HG02884 (cell line): ENCODE measurements around the gene TRAF4.

Experiments
- ATAC-seq: cut with Tn5 transposase; IDR thresholded peaks from one replicate; pipeline ENCODE4 v1.9.1; 2021; ENCODE audit warnings: mild to moderate bottlenecking, moderate library complexity; ENCODE audit not compliant: unreplicated experiment

Gene TRAF4

DNA sequence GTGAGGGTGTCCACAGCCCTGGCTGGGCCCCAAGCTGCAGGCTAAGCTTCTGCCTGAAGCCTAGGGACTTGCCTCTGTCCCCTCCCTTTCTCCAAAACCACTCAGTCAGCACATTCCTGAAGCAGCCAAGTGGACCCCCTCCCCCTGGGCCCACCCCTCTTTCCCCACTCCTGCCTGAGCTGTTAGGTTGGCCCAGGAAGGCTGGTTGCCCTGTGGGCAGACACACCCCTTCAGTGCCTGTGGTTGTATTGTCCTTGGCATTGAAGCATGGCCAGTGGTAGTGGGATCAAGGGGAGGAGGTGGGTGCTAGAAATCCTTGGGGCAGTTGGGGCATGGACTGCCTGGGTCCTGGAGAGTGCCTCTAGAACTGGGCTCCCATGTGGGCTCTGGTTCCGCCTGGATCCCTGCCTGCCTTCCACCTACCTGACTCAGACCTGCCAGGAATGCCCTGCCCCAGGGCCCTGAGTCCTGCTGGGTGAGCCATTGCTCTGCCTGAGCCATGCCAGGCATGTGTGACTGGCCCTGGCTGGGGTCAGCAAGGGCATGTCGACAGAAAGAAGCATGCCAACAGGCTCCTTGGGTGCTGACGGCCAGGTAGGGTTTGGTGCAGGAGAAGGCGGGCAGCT lies 2.1 kb downstream of the TRAF4 start:
- no peak for ATAC-seq

GRCh38 chr17:28746611-28747050 lies 2.8 kb downstream of the TRAF4 start:
- ATAC-seq = no peak

DNA sequence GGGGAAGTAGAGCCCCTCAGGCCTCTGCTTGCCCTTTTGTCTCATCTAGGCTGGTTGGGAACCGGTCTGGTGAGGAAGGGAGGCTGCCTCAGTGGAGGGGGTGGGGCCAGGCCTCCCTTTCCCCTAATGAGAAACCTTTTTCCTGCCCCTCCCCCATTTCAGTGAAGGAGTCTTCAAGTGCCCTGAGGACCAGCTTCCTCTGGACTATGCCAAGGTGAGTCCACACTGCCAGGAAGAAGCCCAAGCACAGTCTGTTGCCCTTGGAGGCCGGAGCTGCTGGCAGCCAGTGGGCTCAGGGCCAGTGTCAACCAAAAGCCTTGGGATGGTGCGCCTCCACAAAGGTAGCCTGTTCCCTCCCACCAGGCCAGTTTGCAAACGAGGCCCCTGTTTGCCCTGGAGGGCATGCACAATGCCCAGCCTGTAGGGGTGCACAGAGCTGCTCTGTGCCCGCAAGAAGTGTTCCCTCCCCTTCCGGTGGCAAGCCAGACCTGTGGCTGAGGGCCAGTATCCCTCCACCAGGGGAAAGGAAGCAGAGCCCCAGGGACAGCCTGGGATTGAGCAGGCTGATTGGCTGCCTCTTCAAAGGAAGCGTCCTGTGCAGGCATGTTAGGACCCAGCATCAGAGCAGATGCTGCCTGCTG lies 3.4 kb downstream of the TRAF4 start:
- ATAC-seq = no peak

GRCh38 chr17:28747801-28748750 lies 4.3 kb downstream of the TRAF4 start:
- no peak for ATAC-seq

DNA sequence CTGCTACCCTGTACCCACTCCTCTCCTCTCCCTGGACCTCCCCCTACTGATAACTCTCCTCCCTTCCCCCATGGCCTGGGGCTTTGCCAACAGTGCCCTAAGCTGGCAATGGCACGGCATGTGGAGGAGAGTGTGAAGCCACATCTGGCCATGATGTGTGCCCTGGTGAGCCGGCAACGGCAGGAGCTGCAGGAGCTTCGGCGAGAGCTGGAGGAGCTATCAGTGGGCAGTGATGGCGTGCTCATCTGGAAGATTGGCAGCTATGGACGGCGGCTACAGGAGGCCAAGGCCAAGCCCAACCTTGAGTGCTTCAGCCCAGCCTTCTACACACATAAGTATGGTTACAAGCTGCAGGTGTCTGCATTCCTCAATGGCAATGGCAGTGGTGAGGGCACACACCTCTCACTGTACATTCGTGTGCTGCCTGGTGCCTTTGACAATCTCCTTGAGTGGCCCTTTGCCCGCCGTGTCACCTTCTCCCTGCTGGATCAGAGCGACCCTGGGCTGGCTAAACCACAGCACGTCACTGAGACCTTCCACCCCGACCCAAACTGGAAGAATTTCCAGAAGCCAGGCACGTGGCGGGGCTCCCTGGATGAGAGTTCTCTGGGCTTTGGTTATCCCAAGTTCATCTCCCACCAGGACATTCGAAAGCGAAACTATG lies 5.2 kb downstream of the TRAF4 start:
- no peak for ATAC-seq

DNA sequence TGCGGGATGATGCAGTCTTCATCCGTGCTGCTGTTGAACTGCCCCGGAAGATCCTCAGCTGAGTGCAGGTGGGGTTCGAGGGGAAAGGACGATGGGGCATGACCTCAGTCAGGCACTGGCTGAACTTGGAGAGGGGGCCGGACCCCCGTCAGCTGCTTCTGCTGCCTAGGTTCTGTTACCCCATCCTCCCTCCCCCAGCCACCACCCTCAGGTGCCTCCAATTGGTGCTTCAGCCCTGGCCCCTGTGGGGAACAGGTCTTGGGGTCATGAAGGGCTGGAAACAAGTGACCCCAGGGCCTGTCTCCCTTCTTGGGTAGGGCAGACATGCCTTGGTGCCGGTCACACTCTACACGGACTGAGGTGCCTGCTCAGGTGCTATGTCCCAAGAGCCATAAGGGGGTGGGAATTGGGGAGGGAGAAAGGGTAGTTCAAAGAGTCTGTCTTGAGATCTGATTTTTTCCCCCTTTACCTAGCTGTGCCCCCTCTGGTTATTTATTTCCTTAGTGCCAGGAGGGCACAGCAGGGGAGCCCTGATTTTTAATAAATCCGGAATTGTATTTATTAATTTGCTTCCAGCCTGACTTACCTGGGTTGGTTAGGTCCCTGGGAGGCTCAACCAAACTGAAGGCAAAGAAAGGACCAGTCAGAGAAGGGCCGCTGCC lies 5.8 kb downstream of the TRAF4 start:
- ATAC-seq = no peak

DNA sequence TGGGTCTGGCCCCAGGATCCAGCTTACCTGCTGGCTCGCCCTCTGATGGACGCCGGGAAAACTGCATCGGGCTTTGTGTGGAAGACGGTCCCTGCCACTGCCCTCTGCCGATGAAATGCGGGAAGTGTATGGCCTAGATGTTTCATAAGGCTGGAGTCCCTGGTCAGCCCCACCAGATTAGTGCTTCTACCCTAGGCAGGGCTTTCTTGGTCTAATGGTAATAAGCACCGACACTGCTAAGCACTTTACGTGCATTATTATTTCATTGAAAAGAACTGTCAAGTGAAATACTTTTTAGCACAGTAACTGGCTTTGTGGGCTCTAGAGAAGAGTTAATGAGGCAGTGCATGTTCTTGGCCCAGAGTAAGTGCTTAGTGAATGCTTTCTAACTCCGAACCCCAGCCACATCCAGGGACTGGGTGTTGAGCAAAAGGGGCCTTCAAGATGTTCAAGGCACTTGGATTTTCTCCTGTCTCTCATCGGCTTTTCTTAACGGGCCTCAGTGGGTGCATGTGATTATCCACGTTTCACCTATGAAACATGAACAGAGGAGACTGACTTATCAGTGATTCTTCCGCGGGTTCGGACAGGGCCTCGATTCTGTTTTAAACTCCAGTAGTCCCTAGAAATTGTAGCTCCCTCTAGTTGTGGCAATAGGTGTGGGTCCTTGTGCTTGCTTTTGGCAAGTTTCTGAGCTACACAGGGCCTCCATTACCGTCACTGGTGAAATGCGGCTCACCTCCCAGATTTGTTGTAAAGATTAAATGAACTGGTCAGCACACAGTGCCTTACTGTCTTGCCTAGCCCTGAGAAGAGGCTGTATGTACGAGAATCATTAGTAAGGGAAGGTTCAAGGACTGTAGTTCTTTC lies 6.6 kb downstream of the TRAF4 start:
- no peak for ATAC-seq

- no peak for ATAC-seq
Measured at GRCh38 chr17:28751600-28752366, 8.0 kb downstream of the TRAF4 start.

- no peak for ATAC-seq
Measured at GRCh38 chr17:28755486-28755885, 11.7 kb downstream of the TRAF4 start.

DNA sequence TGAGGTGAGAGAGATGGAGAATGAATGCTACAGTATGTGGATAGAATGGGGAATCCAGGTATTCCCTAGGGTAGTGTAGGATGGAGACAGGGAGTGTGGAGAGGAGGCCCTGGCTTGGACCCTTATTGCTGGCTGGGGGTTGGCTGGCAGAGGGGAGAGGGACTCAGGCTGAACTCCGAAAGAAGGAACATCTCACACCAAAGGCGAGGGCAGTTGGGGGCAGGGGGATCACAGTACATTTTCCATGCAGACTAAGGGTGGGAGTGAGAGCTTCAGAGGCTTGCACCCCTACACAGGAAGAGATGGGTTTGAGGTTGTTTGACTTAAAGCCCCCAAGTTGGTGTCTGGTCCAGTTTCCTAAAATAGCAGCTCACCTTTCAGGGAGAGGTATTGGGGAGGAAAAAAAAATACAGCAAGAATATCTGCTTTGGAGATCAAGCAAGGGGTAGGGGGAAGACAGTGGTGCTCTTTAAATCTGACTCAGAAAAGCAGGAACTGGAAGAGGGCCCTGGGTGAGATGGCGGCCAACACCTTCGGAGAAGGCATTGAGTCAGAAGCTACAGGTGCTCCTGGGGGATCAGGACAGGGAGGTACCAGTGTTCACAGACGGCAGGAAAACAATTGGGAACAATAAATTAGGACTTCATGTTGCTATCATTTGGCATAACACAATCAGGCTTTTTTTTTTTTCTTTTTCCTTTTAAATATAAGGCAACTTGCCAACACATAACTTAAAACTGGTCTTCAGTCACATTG lies 12.4 kb downstream of the TRAF4 start:
- no peak for ATAC-seq

DNA sequence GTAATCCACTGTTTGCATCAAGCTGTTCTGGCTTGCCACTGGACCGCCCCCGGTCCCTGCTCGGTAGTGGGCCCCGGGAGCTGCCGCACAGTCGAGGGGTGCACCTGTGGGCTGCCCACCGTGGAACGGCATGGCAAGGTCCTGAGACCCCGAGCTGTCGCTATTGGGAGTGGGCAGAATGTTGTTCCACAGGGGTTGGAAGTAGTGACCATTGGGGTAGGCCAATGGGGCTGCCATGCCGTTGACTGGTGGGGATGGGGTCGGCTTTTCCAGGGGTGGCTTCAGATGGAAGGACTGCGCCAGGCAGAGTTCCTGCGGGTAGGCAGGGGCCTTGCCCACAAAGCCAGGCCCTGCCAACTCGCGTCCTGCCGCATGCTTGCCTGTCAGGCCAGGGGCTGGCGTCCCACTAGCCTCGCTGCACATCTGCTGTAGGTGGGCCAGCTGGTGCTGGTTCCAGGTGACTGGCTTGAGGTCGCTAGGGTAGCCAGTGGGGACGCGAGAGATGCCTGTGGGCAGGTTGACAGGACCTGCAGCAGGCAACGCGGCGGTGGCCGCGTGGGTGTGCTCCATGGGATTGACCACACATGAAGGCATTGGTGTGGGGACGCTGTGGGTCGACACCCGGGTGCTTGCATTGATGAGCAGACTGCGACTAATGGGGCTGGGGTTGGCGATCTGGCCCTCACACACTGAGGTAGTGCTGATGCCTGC lies 14.8 kb downstream of the TRAF4 start:
- ATAC-seq = no peak

DNA sequence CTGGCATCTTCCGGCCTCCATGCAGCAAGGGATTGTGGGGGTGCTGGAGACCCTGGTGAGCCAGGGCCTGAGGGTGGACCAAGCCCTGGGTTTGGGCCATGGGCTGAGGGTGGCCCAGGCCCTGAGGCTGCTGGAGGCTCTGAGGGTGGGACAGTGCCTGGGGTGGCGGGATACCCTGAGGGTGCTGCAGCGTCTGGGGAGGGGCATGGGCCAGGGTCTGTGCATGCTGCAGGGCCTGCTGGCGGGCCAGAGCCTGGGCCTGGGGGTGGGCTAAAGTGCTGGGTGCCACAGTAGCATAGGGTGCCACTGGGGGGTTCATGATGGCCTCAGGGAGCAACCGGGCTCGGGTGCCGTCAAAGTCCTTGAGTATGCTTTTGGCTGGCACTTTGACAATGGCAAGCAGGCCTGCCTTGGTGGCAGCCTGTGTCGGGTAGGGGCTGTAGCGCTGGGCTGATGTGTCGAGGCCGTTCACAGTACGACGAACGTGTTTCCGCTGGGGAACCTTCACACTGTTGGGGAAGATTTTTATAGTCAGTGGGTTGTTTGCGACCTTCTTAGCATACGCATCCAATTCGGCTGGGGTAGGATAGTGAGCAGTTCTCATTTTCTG lies 15.6 kb downstream of the TRAF4 start:
- ATAC-seq = no peak

- ATAC-seq = no peak
Measured at GRCh38 chr17:28760601-28761562, 17.1 kb downstream of the TRAF4 start.

DNA sequence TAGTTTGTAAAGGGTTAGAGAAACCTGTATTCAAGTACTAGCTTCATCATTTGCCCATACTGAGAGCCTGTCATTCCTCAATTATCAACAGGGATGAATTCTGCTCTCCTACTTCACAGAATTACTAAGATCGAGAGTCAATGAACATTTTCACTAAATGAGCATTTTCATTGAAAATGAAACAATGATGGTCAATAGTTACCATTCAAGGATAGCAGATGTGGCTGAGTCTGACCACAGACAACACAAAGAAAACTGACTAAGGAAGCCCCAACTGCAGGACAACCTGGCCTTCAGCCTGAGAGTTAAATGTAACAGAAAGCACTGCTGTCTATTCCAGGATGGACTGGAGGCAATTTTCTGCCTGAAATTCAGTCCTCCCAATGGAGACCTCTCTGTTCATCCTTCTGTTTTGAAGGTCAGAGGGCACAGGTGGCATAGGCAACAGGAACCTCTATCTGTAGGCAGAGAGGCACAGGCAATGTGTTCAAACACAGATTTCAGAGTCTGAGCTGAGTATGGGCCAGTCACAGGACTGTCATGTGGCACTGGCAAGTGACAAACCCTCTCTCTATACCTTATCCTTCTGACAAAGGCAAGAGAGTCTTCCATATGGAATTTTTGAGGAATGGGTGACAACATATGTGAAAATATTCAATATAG lies 19.5 kb downstream of the TRAF4 start:
- no peak for ATAC-seq

GRCh38 chr17:28763804-28764266 lies 20.0 kb downstream of the TRAF4 start:
- no peak for ATAC-seq
